Activated CD8-positive, alpha-beta memory T cell treated with anti-CD3 and anti-CD28 coated beads, Interleukin-2, amount 50 U/mL, for 4 hours (primary cell): ENCODE measurements around the gene BRF1.
A peak's percentile ranks its signal among the peaks of the same experiment; 100 is the strongest.

Experiments
- DNase-seq: peaks from one replicate; pipeline ENCODE4 v3.0.0-alpha.2; 2020

The BRF1 gene

GRCh38 chr14:105168496-105168978, 132.3 kb downstream of the BRF1 start, which contains the start of gene JAG2:
Gene JAG2, minus strand, starts transcription at chr14:105168776. Its CDS starts 356 bp downstream, at chr14:105168420.
- DNase-seq = peak; percentile 57

GRCh38 chr14:105168093-105168420, 132.7 kb downstream of the BRF1 start:
- no peak for DNase-seq

- no peak for DNase-seq
These were observed 133.3 kb downstream of the BRF1 start for GRCh38 chr14:105167303-105168092.

- no peak for DNase-seq
These were observed 134.1 kb downstream of the BRF1 start for GRCh38 chr14:105166571-105167302.

- no peak for DNase-seq
These were observed 134.9 kb downstream of the BRF1 start for GRCh38 chr14:105165761-105166485.

GRCh38 chr14:105165134-105165704, 135.6 kb downstream of the BRF1 start:
- DNase-seq = no peak

- no peak for DNase-seq
These were observed 137.6 kb downstream of the BRF1 start for GRCh38 chr14:105163040-105163742.

GRCh38 chr14:105162669-105162979, 138.2 kb downstream of the BRF1 start:
- DNase-seq = no peak

- DNase-seq = no peak
These were observed 138.7 kb downstream of the BRF1 start for GRCh38 chr14:105161964-105162668.

- DNase-seq = no peak
These were observed 139.5 kb downstream of the BRF1 start for GRCh38 chr14:105161309-105161708.

GRCh38 chr14:105160776-105161175, 140.0 kb downstream of the BRF1 start:
- DNase-seq = no peak

GRCh38 chr14:105159344-105159743, 141.5 kb downstream of the BRF1 start:
- DNase-seq = no peak
